Measurements from ENCODE around the gene PAX7. TPM values are rescaled to one million over a fixed set of nuclear protein-coding genes. Genes with fewer than 3 reads are reported as not detected.

PAX7 gene
- total RNA-seq, 2 donors from 2014 or later, result not detected

DNA sequence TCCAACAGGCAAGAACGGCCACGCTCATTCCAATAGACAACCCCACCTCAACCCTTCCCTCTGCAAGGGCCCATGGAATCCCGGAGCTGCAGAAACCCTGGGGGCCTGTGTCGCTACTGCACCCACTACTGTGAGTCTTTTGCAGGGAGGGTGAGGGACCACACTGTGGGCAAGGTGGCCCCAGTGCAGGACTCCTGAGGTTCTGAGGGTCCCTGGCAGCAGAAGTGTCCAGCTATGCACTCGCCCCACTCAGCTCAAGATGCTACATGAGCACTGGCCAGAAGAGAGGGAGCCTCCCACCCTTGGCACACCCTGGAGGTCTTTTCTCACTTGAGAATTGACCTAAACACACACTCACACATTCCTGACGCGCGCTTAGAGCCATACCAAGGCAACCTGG lies 2.1 kb upstream of the PAX7 start:
- TF ChIP-seq, protein P1, sequence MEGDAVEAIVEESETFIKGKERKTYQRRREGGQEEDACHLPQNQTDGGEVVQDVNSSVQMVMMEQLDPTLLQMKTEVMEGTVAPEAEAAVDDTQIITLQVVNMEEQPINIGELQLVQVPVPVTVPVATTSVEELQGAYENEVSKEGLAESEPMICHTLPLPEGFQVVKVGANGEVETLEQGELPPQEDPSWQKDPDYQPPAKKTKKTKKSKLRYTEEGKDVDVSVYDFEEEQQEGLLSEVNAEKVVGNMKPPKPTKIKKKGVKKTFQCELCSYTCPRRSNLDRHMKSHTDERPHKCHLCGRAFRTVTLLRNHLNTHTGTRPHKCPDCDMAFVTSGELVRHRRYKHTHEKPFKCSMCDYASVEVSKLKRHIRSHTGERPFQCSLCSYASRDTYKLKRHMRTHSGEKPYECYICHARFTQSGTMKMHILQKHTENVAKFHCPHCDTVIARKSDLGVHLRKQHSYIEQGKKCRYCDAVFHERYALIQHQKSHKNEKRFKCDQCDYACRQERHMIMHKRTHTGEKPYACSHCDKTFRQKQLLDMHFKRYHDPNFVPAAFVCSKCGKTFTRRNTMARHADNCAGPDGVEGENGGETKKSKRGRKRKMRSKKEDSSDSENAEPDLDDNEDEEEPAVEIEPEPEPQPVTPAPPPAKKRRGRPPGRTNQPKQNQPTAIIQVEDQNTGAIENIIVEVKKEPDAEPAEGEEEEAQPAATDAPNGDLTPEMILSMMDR (IDR thresholded peaks at IDR 0.05), result no peak
- no peak overlapping the region for H3K27ac ChIP-seq
- no peaks in the 10 kb centered on the region for H3K9me3 ChIP-seq
- H3K4me3 ChIP-seq, result no peak overlapping the region
- H3K36me3 ChIP-seq, result no peaks in the 10 kb centered on the region
- peaks cover 56% of the 10 kb centered on the region for H3K27me3 ChIP-seq
- intact Hi-C loops (cut with DNase I), result no loop called here
- no peak for DNase-seq
- no peaks in the 10 kb centered on the region for H3K4me1 ChIP-seq
- H3K9ac ChIP-seq (ENCODE audit: low read depth in 2 of 2, low read length in 2 of 2), result no peak overlapping the region

DNA sequence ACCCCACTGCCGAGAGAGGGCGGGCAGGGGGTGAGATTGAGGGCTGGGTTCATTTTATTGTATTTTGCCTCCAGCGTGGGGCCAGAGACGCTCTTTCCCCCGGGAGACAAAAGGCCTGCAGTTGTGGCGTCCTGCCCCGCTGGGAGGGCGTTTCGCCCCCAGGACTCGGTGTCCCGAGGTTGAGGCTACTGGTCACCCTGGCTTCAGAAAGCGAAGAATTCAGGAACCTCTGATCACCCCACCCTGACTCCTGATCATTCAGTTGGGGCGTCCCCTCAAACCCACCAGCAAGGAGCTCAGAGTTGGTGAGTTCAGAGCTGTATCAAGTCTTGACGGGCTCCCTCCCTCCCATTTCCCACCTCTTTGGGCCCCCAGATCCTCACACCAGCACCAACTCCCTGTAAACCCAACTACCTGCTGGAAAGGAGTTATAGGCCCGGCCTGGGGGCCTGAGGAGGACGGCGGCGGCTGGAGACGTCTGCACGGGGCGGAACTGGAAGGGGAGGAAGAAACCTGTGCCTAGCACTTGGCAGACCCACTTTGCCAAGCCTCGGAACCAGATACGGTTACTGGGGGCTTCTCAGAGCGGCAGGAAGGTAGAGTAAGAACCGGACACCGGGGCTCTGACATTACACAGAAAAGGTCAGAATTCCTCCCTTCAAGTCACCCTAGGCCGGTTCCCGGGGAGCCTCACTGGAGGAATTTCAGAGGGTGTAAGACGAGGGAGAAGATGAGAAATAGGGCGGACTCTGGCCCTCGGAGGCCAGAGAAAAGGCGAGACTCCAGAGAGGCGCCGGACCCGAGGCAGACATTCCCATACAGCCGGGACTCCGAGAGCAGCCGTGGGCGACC lies 761 bp upstream of the PAX7 start:
- DNase-seq, result no peak
- H3K36me3 ChIP-seq, result no peaks in the 10 kb centered on the region
- H3K9ac ChIP-seq (ENCODE audit: low read depth in 2 of 2, low read length in 2 of 2), result no peak overlapping the region
- no peak overlapping the region for H3K27ac ChIP-seq
- intact Hi-C loops (cut with DNase I), result no loop called here
- no peaks in the 10 kb centered on the region for H3K4me1 ChIP-seq
- H3K4me3 ChIP-seq, result no peak overlapping the region
- peaks cover 69% of the 10 kb centered on the region for H3K27me3 ChIP-seq
- TF ChIP-seq, protein P1 (IDR thresholded peaks at IDR 0.05), result no peak
- no peaks in the 10 kb centered on the region for H3K9me3 ChIP-seq

DNA sequence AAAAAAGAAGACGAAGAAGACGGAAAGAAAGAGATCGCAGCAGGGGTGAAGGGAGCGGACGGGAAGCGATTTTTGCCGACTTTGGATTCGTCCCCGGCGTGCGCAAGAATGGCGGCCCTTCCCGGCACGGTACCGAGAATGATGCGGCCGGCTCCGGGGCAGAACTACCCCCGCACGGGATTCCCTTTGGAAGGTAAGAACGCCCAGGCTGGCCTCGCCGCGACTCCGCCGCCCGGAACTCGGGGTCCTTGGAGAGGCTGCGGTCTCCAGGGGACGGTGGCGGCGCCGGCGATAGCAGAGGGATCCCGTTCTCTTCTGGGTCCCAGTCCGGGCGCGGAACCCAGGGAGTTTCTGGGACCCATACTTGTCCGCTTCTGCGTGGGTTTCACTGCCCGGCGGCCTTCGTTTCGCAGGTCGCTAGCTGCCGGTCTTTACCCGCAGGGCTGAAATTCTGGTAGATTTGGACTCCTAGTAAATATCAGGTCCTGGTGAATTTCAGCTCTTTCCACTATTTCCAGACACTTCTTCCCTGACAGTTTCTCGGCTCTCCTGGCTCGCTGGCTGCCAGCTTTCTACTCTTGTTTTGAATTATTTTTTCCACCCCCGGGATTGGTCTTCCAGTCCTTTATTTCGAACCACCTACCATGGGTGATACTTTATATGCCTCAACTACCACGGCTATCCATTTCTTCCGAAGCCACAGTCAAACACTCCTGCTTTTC lies 1.0 kb downstream of the PAX7 start:
- Histone ChIP-seq H3K9ac (ENCODE audit: low read depth in 2 of 2, low read length in 2 of 2) (no peak overlapping the region), H3K27me3 (peaks cover 78% of the 10 kb centered on the region), H3K4me3 (no peak overlapping the region), H3K36me3 (no peaks in the 10 kb centered on the region), H3K9me3 (no peaks in the 10 kb centered on the region), H3K27ac (no peak overlapping the region), H3K4me1 (no peaks in the 10 kb centered on the region)
- intact Hi-C loops (cut with DNase I), result no loop called here
- DNase-seq, result no peak
- TF ChIP-seq, protein P1 (IDR thresholded peaks at IDR 0.05), result no peak

DNA sequence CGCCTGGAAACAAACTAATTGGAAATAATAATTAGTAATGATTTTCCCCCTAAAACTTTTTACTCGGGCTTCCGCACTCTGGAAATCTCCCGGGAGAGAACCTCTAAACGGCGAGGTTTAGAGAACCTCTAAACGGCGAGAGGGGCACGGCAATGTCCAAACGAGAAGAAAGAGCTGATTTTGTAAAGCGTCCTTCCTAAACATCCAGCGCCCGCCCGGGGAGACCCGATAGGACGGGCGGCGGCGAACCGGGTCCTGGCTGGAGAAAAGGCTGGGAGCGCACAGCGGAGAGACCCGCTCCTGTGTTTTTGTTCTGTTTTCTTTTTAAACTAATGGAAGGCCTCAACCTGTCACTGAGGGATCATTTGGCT lies 1.6 kb downstream of the PAX7 start:
- no peak overlapping the region for H3K9ac ChIP-seq (ENCODE audit: low read depth in 2 of 2, low read length in 2 of 2)
- TF ChIP-seq, protein P1 (IDR thresholded peaks at IDR 0.05), result no peak
- intact Hi-C loops (cut with DNase I), result no loop called here
- no peak for DNase-seq
- no peaks in the 10 kb centered on the region for H3K4me1 ChIP-seq
- no peak overlapping the region for H3K4me3 ChIP-seq
- H3K36me3 ChIP-seq, result no peaks in the 10 kb centered on the region
- H3K27ac ChIP-seq, result no peak overlapping the region
- H3K27me3 ChIP-seq, result peaks cover 83% of the 10 kb centered on the region
- H3K9me3 ChIP-seq, result no peaks in the 10 kb centered on the region

DNA sequence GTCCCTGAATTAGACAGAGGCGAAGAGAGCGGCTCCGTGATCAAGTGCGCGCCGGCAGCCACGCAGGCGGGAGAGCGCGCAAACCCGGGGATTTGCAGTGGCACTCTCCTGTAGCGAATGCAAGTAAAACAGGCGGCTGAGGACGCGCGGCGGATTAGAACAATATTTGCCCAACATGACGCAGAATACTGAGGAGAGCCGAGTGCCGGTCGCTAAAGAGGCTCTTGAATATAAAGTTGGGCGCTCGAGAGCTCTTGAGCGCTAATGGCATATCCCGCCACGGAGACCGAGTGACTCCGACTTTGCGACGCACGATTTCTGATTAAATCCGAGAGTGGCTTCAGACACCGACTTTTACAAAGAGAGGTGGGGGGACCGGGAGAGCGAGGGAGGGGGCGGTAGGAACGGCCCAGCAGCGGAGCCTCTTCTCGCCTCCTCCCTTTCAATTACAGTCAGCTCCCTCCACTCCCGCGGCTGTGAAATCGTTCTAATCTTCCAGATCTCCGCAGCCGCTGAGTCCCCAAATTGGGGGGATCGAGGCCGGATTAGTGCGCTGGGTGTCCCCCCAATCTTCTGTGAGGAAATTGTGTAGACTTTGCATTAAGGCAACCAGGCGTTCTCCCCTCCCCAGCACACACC lies 2.3 kb downstream of the PAX7 start:
- H3K27me3 ChIP-seq, result peaks cover 89% of the 10 kb centered on the region
- intact Hi-C loops (cut with DNase I), result no loop called here
- TF ChIP-seq, protein P1 (IDR thresholded peaks at IDR 0.05), result no peak
- no peak for DNase-seq
- H3K27ac ChIP-seq, result no peak overlapping the region
- no peak overlapping the region for H3K9ac ChIP-seq (ENCODE audit: low read depth in 2 of 2, low read length in 2 of 2)
- no peaks in the 10 kb centered on the region for H3K4me1 ChIP-seq
- H3K4me3 ChIP-seq, result no peak overlapping the region
- H3K36me3 ChIP-seq, result no peaks in the 10 kb centered on the region
- H3K9me3 ChIP-seq, result no peaks in the 10 kb centered on the region

Data from colonic mucosa (tissue), 4 donors.